HG02884 (cell line): Measurements from ENCODE around the gene AICDA.
"Not testable (repeated sequence)": the region's sequence is repeated elsewhere in the genome, so short reads cannot be mapped to it uniquely, and the experiment has no call there.

ENCODE experiments used
- ATAC-seq: cut with Tn5 transposase; IDR thresholded peaks from one replicate; pipeline ENCODE4 v1.9.1; 2021; ENCODE audit warnings: mild to moderate bottlenecking, moderate library complexity; ENCODE audit not compliant: unreplicated experiment

The AICDA gene

GRCh38 chr12:8613881-8614280 lies 1.2 kb upstream of the AICDA start:
- ATAC-seq, result not testable (repeated sequence)

GRCh38 chr12:8609061-8609570 lies 3.5 kb downstream of the AICDA start:
- ATAC-seq, result no peak

DNA sequence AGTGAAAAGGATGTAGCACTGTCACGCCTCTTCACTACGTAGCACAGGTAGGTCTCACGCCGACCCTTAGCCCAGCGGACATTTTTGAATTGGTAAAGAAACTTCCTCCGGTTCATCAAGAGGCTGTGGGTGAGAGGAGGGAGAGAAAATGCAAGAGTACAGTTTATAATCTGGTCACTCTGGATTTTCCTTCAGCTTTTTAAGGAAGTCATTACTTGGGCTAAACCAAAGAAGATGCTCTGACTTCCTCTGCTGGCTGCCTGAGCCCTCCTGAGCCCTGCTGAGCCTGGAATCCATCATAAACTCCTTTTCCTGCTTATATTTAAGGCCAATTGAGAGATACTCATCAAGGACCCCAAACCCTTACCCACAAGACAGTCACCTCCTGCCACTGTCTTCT lies 5.8 kb downstream of the AICDA start:
- no peak for ATAC-seq

- ATAC-seq, result no peak
These were observed 7.6 kb downstream of the AICDA start for GRCh38 chr12:8605057-8605456.

GRCh38 chr12:8603856-8604255 lies 8.8 kb downstream of the AICDA start:
- ATAC-seq, result no peak

- ATAC-seq, result no peak
These were observed 9.4 kb downstream of the AICDA start for GRCh38 chr12:8603286-8603685.

DNA sequence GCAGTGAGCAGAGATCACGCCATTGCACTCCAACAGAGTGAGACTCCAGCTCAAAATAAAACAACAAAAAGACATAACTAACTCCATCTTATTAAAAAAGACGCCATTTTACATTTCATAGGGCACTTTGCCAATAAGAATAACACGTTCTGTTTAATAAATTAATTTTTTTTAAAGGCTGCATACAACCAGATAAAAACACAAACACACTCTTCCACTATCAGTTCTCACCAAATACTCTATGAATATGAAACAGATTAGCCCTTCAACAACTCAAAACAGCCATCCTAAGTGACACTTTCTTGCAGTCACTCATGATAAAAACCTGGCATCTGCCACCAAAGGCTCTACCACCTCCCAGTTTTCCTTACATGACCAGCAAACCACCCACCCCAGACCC lies 16.1 kb downstream of the AICDA start:
- ATAC-seq, result no peak

DNA sequence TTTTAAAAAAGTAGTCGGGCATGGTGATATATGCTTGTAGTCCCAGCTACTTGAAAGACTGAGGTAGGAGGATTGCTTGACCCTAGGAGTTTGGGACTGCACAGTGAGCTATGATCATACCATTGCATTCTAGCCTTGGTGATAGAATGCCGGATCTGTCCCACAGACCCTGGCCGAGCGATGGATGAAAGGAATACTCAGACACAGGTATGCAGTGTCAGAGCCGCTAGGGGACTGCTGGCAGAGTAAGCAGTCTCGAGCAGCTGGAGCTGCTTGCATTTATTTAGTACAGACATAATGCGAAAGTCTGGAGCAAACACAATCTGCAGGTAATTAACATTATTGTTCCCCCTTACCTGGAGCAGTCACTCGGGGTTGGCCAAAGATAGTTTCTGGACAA lies 18.6 kb downstream of the AICDA start:
- no peak for ATAC-seq

DNA sequence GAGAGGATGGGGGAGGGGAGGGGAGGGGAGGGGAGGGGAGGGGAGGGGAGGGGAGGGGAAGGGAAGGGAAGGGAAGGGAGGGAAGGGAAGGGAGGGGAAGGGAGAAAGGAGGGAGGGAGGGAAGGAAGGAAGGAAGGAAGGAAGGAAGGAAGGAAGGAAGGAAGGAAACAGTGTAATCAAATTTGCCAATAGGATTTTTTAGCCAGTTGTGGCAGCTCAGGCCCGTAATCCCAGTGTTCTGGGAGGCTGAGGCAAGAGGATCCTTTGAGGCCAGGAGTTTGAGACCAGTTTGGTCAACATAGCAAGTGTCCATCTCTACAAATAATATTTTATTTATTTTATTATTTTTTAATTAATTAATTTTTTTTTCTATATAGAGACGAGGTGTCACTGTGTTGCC lies 19.4 kb downstream of the AICDA start:
- ATAC-seq, result no peak

DNA sequence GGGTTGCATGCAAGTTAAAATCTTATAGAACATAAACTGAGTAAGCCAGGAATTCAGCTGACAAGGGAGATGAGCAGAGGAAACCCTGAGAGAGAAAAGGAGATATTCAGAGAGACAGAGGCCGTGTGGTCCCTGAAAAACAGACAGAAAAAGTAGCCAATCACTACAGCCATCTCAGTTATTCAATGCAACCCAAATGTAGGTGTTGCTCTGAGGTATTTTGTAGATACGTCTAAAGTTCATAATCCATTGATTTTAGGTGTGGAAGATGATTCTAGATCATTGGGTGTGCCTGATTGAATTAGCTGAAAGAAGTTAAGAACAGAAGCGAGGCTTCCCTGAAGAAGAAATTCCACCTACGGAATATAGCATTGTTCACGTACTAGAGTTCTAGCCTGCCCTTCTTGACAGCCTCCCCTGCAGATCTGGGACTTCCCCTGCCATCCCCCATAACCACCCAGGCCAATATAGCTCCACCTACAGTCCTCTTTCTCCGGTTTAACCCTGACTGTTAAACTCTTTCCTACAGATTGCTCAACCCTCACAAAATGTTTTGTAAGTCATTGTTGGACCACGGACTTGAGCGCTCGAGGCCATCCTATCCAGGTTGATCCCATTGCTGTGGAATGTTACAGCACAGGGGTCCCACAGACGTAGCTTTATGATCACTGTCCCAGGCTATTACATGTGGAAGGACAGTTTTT lies 21.7 kb downstream of the AICDA start:
- peak; percentile 92 for ATAC-seq

- ATAC-seq, result no peak
These were observed 23.0 kb downstream of the AICDA start for GRCh38 chr12:8589679-8590078.

DNA sequence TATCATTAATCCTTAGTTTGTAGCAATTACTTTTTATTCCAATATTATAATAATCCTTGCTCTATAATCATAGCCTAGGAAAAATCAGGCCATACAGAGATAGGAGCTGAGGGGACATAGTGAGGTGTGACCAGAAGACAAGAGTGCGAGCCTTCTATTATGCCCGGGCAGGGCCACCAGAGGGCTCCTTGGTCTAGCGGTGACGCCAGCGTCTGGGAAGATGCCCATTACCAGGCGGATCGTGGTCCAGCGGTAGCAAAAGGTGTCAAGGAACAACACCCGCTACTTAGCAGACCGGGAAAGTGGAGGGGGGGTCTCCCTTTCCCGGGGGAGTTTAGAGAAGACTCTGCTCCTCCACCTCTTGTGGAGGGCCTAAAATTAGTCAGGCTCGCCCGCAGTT lies 28.2 kb downstream of the AICDA start:
- ATAC-seq, result not testable (repeated sequence)

GRCh38 chr12:8584004-8584403 lies 28.7 kb downstream of the AICDA start:
- no peak for ATAC-seq

- no peak for ATAC-seq
These were observed 31.4 kb downstream of the AICDA start for GRCh38 chr12:8581098-8581784.

DNA sequence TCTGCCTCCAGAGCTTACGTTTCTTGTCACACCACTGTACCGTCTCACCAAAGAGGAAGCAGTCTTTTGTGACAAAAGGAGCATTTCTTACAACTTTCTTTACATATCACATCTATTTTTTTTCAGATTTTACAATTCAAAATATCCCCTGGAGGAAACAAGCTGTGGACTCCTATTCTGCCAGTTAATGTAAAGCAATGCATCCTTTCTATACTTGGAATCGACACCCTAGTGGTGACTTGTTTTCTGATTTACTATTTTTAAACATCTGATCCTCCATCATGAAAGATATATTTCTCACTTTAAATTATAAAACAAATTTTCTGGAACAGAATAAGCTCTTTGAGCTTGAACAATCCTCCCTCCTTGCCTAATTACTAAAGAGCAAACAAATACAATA lies 34.8 kb downstream of the AICDA start:
- ATAC-seq, result no peak

- ATAC-seq, result no peak
These were observed 40.2 kb downstream of the AICDA start for GRCh38 chr12:8572507-8572906.

DNA sequence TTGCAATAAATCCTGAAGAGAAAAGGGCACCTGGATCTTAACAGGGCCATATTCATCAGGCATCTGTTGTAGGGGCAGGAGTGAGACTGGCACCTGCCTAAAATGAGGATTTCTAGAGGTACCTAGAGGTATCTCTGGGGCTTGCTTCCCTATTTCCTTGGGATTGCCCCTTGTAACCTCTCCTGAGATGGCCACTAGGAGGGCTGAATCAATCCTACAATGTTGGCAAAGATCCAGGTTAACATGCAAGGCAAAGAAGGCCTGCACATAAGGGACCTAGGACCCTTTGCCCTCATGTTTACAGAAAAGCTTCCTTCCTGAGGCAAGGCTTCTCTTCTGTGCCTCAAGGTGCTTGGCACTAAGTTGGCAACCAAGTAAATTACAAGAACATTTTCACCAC lies 46.1 kb downstream of the AICDA start:
- ATAC-seq, result no peak

DNA sequence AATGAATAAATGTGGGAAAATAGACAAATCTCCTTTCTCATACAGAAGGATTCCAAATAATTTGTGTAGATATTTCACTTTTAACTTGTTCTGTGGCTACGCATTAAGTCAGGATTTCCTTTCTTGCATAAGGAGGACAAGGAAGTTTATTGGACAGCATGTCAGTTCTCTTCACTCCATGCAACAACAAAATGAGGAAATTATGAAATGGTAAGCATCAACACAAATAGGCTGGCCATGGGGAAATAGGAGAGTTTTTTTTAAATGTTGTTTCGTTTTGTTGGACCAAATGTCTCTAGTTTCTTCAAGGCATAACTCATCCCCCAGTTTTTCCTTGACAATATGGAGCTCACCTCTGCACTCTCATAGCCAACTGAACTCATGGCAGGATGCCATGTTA lies 46.6 kb downstream of the AICDA start:
- not testable (repeated sequence) for ATAC-seq

DNA sequence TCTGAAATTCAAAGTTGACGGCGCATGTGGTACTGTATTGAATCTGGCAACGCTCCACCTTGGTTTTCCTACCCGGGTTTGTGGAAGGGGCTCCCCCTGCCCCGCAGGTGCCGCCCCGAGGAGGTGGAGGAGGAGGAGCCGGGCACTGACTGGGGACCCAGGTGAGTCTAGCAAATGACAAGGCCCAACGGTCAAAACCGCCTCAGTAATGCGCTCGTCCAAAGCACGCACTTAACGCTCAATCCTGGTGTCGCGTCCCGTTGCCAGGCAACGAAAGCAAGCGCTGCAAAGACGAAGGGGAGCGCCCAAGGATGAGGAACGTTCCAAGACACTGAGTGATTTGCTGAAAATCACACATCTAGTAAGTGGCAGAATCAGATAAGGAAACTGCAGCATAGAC lies 48.0 kb downstream of the AICDA start:
- no peak for ATAC-seq

GRCh38 chr12:8563356-8563755 lies 49.3 kb downstream of the AICDA start:
- no peak for ATAC-seq

GRCh38 chr12:8562310-8562709 lies 50.3 kb downstream of the AICDA start:
- ATAC-seq, result no peak

DNA sequence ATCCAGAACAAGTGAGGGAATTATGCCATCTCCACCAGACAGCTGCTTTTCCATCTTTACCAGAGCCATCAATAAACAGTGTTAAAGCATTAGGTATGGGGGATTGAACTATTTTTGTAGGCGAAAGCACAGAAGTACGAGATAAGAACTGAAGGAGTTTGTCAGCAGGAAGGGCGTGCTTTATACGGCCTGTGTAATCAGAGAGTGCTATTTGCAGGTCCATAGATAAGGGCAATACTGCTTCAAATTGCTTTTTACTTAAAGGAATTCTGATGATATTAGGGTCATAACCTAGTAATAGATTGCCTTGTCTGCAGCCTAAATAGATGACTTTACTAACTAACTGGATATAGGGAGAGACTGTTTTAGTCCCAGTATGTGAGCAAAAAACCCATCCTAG lies 51.6 kb downstream of the AICDA start:
- ATAC-seq, result no peak

GRCh38 chr12:8559676-8560075 lies 53.0 kb downstream of the AICDA start:
- no peak for ATAC-seq
